OCI-LY1 (cell line): ENCODE data around the gene CDK5R1.

Source experiments
- H2AFZ ChIP-seq: fragments of 200-600 bp; sonication (generic), shearing (Covaris generic); 2 replicates; pipeline ENCODE4 v1.6.0; 2014; ENCODE audit warnings: antibody characterized with exemption, mild to moderate bottlenecking, low read length
- H3F3A ChIP-seq: fragments of 200-600 bp; sonication (generic), shearing (Covaris generic); 2 replicates; pipeline ENCODE4 v1.6.0; 2014; ENCODE audit warnings: mild to moderate bottlenecking, antibody characterized with exemption, low read length, moderate library complexity; ENCODE audit not compliant: insufficient read depth
- H3K27ac ChIP-seq: fragments of 200-600 bp; sonication (generic); 2 replicates; pipeline ENCODE4 v1.5.1; 2014; ENCODE audit warnings: low read length, mixed run types, mild to moderate bottlenecking, low read depth; ENCODE audit not compliant: poor library complexity, severe bottlenecking
- H3K27me3 ChIP-seq: fragments of 200-600 bp; sonication (generic); 2 replicates; pipeline ENCODE4 v1.6.0; 2014; ENCODE audit warnings: antibody characterized with exemption, mild to moderate bottlenecking, low read length, moderate library complexity; ENCODE audit not compliant: insufficient read depth
- H3K36me3 ChIP-seq: fragments of 200-600 bp; sonication (generic); 2 replicates; pipeline ENCODE4 v1.6.1; 2014; ENCODE audit warnings: mild to moderate bottlenecking, antibody characterized with exemption, low read length, moderate library complexity, mixed read lengths; ENCODE audit not compliant: insufficient read depth
- H3K4me1 ChIP-seq: fragments of 200-600 bp; sonication (generic); 2 replicates; pipeline ENCODE4 v1.5.1; 2014; ENCODE audit warnings: mild to moderate bottlenecking, low read length, moderate library complexity; ENCODE audit not compliant: insufficient read depth, severe bottlenecking
- H3K4me2 ChIP-seq: fragments of 200-600 bp; sonication (generic), shearing (Covaris generic); 2 replicates; pipeline ENCODE4 v1.6.1; 2014; ENCODE audit warnings: low read length
- H3K4me3 ChIP-seq: fragments of 200-600 bp; sonication (generic); 2 replicates; pipeline ENCODE4 v1.5.1; 2014; ENCODE audit warnings: low read length, low read depth, mild to moderate bottlenecking, mixed read lengths; ENCODE audit not compliant: poor library complexity, severe bottlenecking
- H3K79me2 ChIP-seq: fragments of 200-600 bp; shearing (Covaris generic); 2 replicates; pipeline ENCODE4 v1.6.1; 2016; ENCODE audit warnings: mixed run types, low read length, mixed read lengths; ENCODE audit not compliant: insufficient read depth
- H3K9ac ChIP-seq: fragments of 200-600 bp; sonication (generic), shearing (Covaris generic); 2 replicates; pipeline ENCODE4 v1.6.1; 2014; ENCODE audit warnings: mild to moderate bottlenecking, low read length, mixed read lengths
- H3K9me2 ChIP-seq: fragments of 200-600 bp; sonication (generic), shearing (Covaris generic); 2 replicates; pipeline ENCODE4 v1.6.1; 2014; ENCODE audit warnings: low read depth, mild to moderate bottlenecking, low read length, mixed read lengths
- H3K9me3 ChIP-seq: fragments of 200-600 bp; shearing (Covaris generic); 2 replicates; pipeline ENCODE4 v1.6.1; 2014; ENCODE audit warnings: low read length, mixed read lengths
- H4K20me1 ChIP-seq: fragments of 200-600 bp; sonication (generic), shearing (Covaris generic); 2 replicates; pipeline ENCODE4 v1.6.0; 2016; ENCODE audit warnings: mild to moderate bottlenecking, low read length; ENCODE audit not compliant: insufficient read depth
- CTCF ChIP-seq: fragments of 200-600 bp; sonication (generic), shearing (Covaris generic); IDR thresholded peaks from 2 replicates; pipeline ENCODE4 v1.5.1; 2017; ENCODE audit warnings: mild to moderate bottlenecking, antibody characterized with exemption, low read length, moderate library complexity, mixed read lengths
- EZH2 ChIP-seq: fragments of 200-600 bp; sonication (generic), shearing (Covaris generic); IDR thresholded peaks from 2 replicates; pipeline ENCODE4 v1.8.0; 2017; ENCODE audit warnings: borderline replicate concordance, mixed run types, mild to moderate bottlenecking, antibody characterized with exemption, low read length, moderate library complexity, mixed read lengths

CDK5R1 gene

GRCh38 chr17:32461498-32461852 is 25.3 kb upstream of the CDK5R1 start:
- H3K9me2 ChIP-seq = no peaks in the 10 kb centered on the region
- no peak overlapping the region for H3K9ac ChIP-seq
- H2AFZ ChIP-seq = no peak overlapping the region
- H3K27me3 ChIP-seq = no peaks in the 10 kb centered on the region
- H4K20me1 ChIP-seq = no peaks in the 10 kb centered on the region
- no peak overlapping the region for H3K4me3 ChIP-seq
- TF ChIP-seq CTCF (no peak), EZH2 (no peak)
- H3K9me3 ChIP-seq = no peaks in the 10 kb centered on the region
- peaks cover 7% of the 10 kb centered on the region; the same call in 1 of the 2 replicates for H3K79me2 ChIP-seq
- no peaks in the 10 kb centered on the region for H3K4me1 ChIP-seq
- H3F3A ChIP-seq = no peaks in the 10 kb centered on the region
- no peak overlapping the region for H3K27ac ChIP-seq
- peaks cover 86% of the 10 kb centered on the region for H3K36me3 ChIP-seq
- H3K4me2 ChIP-seq = no peak overlapping the region

GRCh38 chr17:32461853-32462617 is 24.8 kb upstream of the CDK5R1 start:
- Histone ChIP-seq H3F3A (no peaks in the 10 kb centered on the region), H2AFZ (no peak overlapping the region), H3K4me3 (no peak overlapping the region), H3K4me1 (no peaks in the 10 kb centered on the region), H3K4me2 (no peak overlapping the region), H3K9me3 (no peaks in the 10 kb centered on the region), H3K79me2 (peaks cover 7% of the 10 kb centered on the region; the same call in 1 of the 2 replicates), H3K27me3 (no peaks in the 10 kb centered on the region), H4K20me1 (no peaks in the 10 kb centered on the region), H3K9ac (no peak overlapping the region), H3K36me3 (peaks cover 87% of the 10 kb centered on the region), H3K27ac (no peak overlapping the region), H3K9me2 (no peaks in the 10 kb centered on the region)
- TF ChIP-seq CTCF (peak; percentile 65), EZH2 (no peak)

DNA sequence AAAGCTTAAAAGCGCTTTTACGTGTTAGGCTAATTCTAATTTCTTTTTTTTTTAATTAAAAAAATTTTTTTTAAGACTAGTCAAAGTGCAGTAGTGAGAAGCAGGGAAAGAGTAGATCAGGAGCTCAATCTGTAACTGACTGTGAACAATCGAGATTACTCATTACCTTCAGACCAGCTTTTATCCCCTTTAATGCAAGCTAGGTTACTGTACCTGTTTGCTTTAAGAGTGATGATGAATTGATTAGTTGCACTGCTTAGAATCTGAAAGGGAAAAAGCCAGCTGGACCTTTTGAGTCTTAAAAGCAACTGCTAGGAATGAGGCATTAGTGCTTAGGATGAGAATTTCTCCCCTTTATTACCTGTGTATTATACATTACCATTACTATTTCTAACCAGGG is 23.5 kb upstream of the CDK5R1 start:
- Histone ChIP-seq H3K4me1 (no peaks in the 10 kb centered on the region), H2AFZ (no peak overlapping the region), H3K9me3 (no peaks in the 10 kb centered on the region), H3K27ac (no peak overlapping the region), H3K36me3 (peaks cover 86% of the 10 kb centered on the region), H4K20me1 (no peaks in the 10 kb centered on the region), H3K4me2 (no peak overlapping the region), H3K79me2 (peaks cover 7% of the 10 kb centered on the region; the same call in 1 of the 2 replicates), H3K9ac (no peak overlapping the region), H3K4me3 (no peak overlapping the region), H3K27me3 (no peaks in the 10 kb centered on the region), H3F3A (no peaks in the 10 kb centered on the region), H3K9me2 (no peaks in the 10 kb centered on the region)
- TF ChIP-seq CTCF = no peak
- no peak for TF ChIP-seq EZH2
